GM19468 (cell line): ENCODE measurements around the gene CHCHD10.

Experiments used
- ATAC-seq: cut with Tn5 transposase; IDR thresholded peaks from one replicate; pipeline ENCODE4 v1.9.1; 2021; ENCODE audit warnings: mild to moderate bottlenecking, moderate library complexity, moderate number of reproducible peaks; ENCODE audit not compliant: unreplicated experiment; ENCODE audit errors: extremely low read depth

CHCHD10 gene

GRCh38 chr22:23774114-23774921, 6.5 kb upstream of the CHCHD10 start:
- no peak for ATAC-seq

- ATAC-seq = no peak
Observed at GRCh38 chr22:23773483-23774113, 5.8 kb upstream of the CHCHD10 start.

- no peak for ATAC-seq
Observed at GRCh38 chr22:23772649-23773473, 5.1 kb upstream of the CHCHD10 start, which contains the start of gene MMP11. Gene MMP11, plus strand, starts transcription at chr22:23772849. Its CDS starts 22 bp downstream, at chr22:23772871.

GRCh38 chr22:23772315-23772648, 4.5 kb upstream of the CHCHD10 start:
- no peak for ATAC-seq

GRCh38 chr22:23769321-23769965, 1.7 kb upstream of the CHCHD10 start:
- no peak for ATAC-seq

- ATAC-seq = no peak
Observed at GRCh38 chr22:23767303-23767672, 484 bp downstream of the CHCHD10 start.

- no peak for ATAC-seq
Observed at GRCh38 chr22:23764899-23765881, 2.6 kb downstream of the CHCHD10 start.

- no peak for ATAC-seq
Observed at GRCh38 chr22:23763954-23764353, 3.8 kb downstream of the CHCHD10 start.

GRCh38 chr22:23763579-23763945, 4.2 kb downstream of the CHCHD10 start:
- no peak for ATAC-seq

- no peak for ATAC-seq
Observed at GRCh38 chr22:23762842-23763578, 4.8 kb downstream of the CHCHD10 start, which contains the start of gene C22orf15. Gene C22orf15, plus strand, starts transcription at chr22:23762990. Its CDS starts 317 bp downstream, at chr22:23763307.

- no peak for ATAC-seq
Observed at GRCh38 chr22:23760056-23760455, 7.7 kb downstream of the CHCHD10 start.

GRCh38 chr22:23759566-23759965, 8.2 kb downstream of the CHCHD10 start:
- no peak for ATAC-seq

- no peak for ATAC-seq
Observed at GRCh38 chr22:23756891-23757290, 10.9 kb downstream of the CHCHD10 start.

GRCh38 chr22:23755711-23756110, 12.1 kb downstream of the CHCHD10 start:
- ATAC-seq = no peak

GRCh38 chr22:23754980-23755636, 12.7 kb downstream of the CHCHD10 start:
- no peak for ATAC-seq

- ATAC-seq = no peak
Observed at GRCh38 chr22:23754220-23754919, 13.4 kb downstream of the CHCHD10 start, which contains the start of gene VPREB3. Gene VPREB3, minus strand, starts transcription at chr22:23754425. Its CDS starts 62 bp downstream, at chr22:23754363.

- ATAC-seq = no peak
Observed at GRCh38 chr22:23753385-23753784, 14.4 kb downstream of the CHCHD10 start.
